Measurements from ENCODE around the gene CLIP4. TPM values are rescaled to one million over a fixed set of nuclear protein-coding genes. Genes with fewer than 3 reads are reported as not detected.

Gene CLIP4
- total RNA-seq, 1 experiment from 2014 or later: 18.2 TPM

- intact Hi-C loops (cut with micrococcal nuclease; ENCODE audit: unreplicated experiment): no loop called here
- no peaks in the 10 kb centered on the region for H3K27me3 ChIP-seq (replicated peaks; ENCODE audit: insufficient read depth, low read depth, low read length, poor library complexity)
- H3K4me3 ChIP-seq (ENCODE audit: low read depth, low read length, poor library complexity, severe bottlenecking): no peak overlapping the region
- CTCF ChIA-PET: no interaction called here
- POLR2A ChIA-PET (ENCODE audit: low non-redundant PET): no interaction called here
- TF ChIP-seq CTCF (conservative IDR thresholded peaks at IDR 0.05; ENCODE audit: low read depth, low read length) (no peak), EZH2 (IDR thresholded peaks at IDR 0.05; ENCODE audit: borderline replicate concordance, low read depth, low read length, poor library complexity, severe bottlenecking) (no peak)
- H3K27ac ChIP-seq (ENCODE audit: low read depth, low read length, poor library complexity, severe bottlenecking): no peak overlapping the region
- no TSS peak for BruUV-seq (replicated peaks)
- H3K36me3 ChIP-seq (ENCODE audit: insufficient read depth, low read length, poor library complexity, severe bottlenecking): peaks cover 4% of the 10 kb centered on the region
- H3K9me3 ChIP-seq (ENCODE audit: low read depth, low read length, poor library complexity, severe bottlenecking): peaks cover 4% of the 10 kb centered on the region
- H3K4me1 ChIP-seq (ENCODE audit: insufficient read depth, low read length, poor library complexity, severe bottlenecking): no peaks in the 10 kb centered on the region
- DNase-seq (ENCODE audit: low spot score): no peak
Observed at GRCh38 chr2:29123617-29124349, 8.6 kb downstream of the CLIP4 start.

- no TSS peak for BruUV-seq (replicated peaks)
- Histone ChIP-seq H3K4me1 (ENCODE audit: insufficient read depth, low read length, poor library complexity, severe bottlenecking) (peaks cover 6% of the 10 kb centered on the region), H3K27ac (ENCODE audit: low read depth, low read length, poor library complexity, severe bottlenecking) (no peak overlapping the region), H3K9me3 (ENCODE audit: low read depth, low read length, poor library complexity, severe bottlenecking) (peaks cover 4% of the 10 kb centered on the region), H3K27me3 (replicated peaks; ENCODE audit: insufficient read depth, low read depth, low read length, poor library complexity) (no peaks in the 10 kb centered on the region), H3K36me3 (ENCODE audit: insufficient read depth, low read length, poor library complexity, severe bottlenecking) (peaks cover 4% of the 10 kb centered on the region), H3K4me3 (ENCODE audit: low read depth, low read length, poor library complexity, severe bottlenecking) (no peak overlapping the region)
- ChIA-PET CTCF (no interaction called here), POLR2A (ENCODE audit: low non-redundant PET) (no interaction called here)
- no peak for TF ChIP-seq CTCF (conservative IDR thresholded peaks at IDR 0.05; ENCODE audit: low read depth, low read length)
- no peak for TF ChIP-seq EZH2 (IDR thresholded peaks at IDR 0.05; ENCODE audit: borderline replicate concordance, low read depth, low read length, poor library complexity, severe bottlenecking)
- intact Hi-C loops (cut with micrococcal nuclease; ENCODE audit: unreplicated experiment): no loop called here
- DNase-seq (ENCODE audit: low spot score): no peak
Observed at GRCh38 chr2:29124504-29124903, 9.3 kb downstream of the CLIP4 start.

GRCh38 chr2:29129586-29130281 lies 14.5 kb downstream of the CLIP4 start:
- H3K9me3 ChIP-seq (ENCODE audit: low read depth, low read length, poor library complexity, severe bottlenecking): no peaks in the 10 kb centered on the region
- intact Hi-C loops (cut with micrococcal nuclease; ENCODE audit: unreplicated experiment): no loop called here
- BruUV-seq (replicated peaks): TSS peak; percentile 85
- TF ChIP-seq EZH2 (IDR thresholded peaks at IDR 0.05; ENCODE audit: borderline replicate concordance, low read depth, low read length, poor library complexity, severe bottlenecking) (no peak), CTCF (conservative IDR thresholded peaks at IDR 0.05; ENCODE audit: low read depth, low read length) (no peak)
- peak overlapping the region; percentile 33 for H3K27ac ChIP-seq (ENCODE audit: low read depth, low read length, poor library complexity, severe bottlenecking)
- CTCF ChIA-PET: no interaction called here
- H3K27me3 ChIP-seq (replicated peaks; ENCODE audit: insufficient read depth, low read depth, low read length, poor library complexity): no peaks in the 10 kb centered on the region
- POLR2A ChIA-PET (ENCODE audit: low non-redundant PET): no interaction called here
- no peak for DNase-seq (ENCODE audit: low spot score)
- no peak overlapping the region for H3K4me3 ChIP-seq (ENCODE audit: low read depth, low read length, poor library complexity, severe bottlenecking)
- peaks cover 16% of the 10 kb centered on the region for H3K4me1 ChIP-seq (ENCODE audit: insufficient read depth, low read length, poor library complexity, severe bottlenecking)
- H3K36me3 ChIP-seq (ENCODE audit: insufficient read depth, low read length, poor library complexity, severe bottlenecking): no peaks in the 10 kb centered on the region
